Naive thymus-derived CD4-positive, alpha-beta T cell (primary cell): ENCODE measurements around the gene MED29. TPM values are rescaled to one million over a fixed set of nuclear protein-coding genes. Genes with fewer than 3 reads are reported as not detected.

Experiments used
- ATAC-seq: fragments of 150-1000 bp; cut with Tn5 transposase; 2 replicates; pipeline ENCODE4 v1.10.0; 2021; ENCODE audit warnings: mild to moderate bottlenecking, moderate library complexity
- CTCF ChIA-PET: fragments of 350-600 bp; sonication (Branson Sonifier 250); formaldehyde crosslinking; loops from one replicate; lab custom pipeline; 2021; ENCODE audit warnings: antibody characterized with exemption; lab: Charles Lee
- POLR2A ChIA-PET: fragments of 350-600 bp; sonication (Branson Sonifier 250); formaldehyde crosslinking; loops from one replicate; lab custom pipeline; 2021; ENCODE audit warnings: antibody characterized with exemption, inconsistent platforms; lab: Charles Lee
- DNase-seq, 9 donors: peaks; one replicate each; pipeline versions ENCODE4 v3.0.0 to v3.0.0-alpha.2; 2020 to 2022; ENCODE audit warnings: mixed read lengths in 1 of 9
- H3K27ac ChIP-seq: one replicate; pipeline ENCODE4 v1.7.0; 2013; ENCODE audit warnings: mild to moderate bottlenecking, low read depth, low read length, moderate library complexity
- H3K27me3 ChIP-seq, 2 donors: one replicate each; pipeline ENCODE4 v1.7.0; 2013; ENCODE audit warnings: low read length in 2 of 2, mild to moderate bottlenecking in 2 of 2, moderate library complexity in 2 of 2; ENCODE audit not compliant: control insufficient read depth in 2 of 2, insufficient read depth in 2 of 2
- H3K36me3 ChIP-seq, 3 experiments: 1 replicate in 2 of 3; 2 replicates in 1 of 3; pipeline ENCODE4 v1.7.0; 2013; ENCODE audit warnings: low read length in 3 of 3, mild to moderate bottlenecking in 3 of 3, moderate library complexity in 1 of 3; ENCODE audit not compliant: insufficient read depth in 3 of 3, control insufficient read depth in 2 of 3
- H3K4me1 ChIP-seq, 2 donors: one replicate each; pipeline ENCODE4 v1.7.0; 2013; ENCODE audit warnings: low read length in 2 of 2, mild to moderate bottlenecking in 2 of 2, moderate library complexity in 1 of 2; ENCODE audit not compliant: control insufficient read depth in 2 of 2, insufficient read depth in 2 of 2
- H3K4me3 ChIP-seq: 2 replicates; pipeline ENCODE4 v1.7.0; 2013; ENCODE audit warnings: mild to moderate bottlenecking, low read length
- H3K9me3 ChIP-seq, 3 experiments: 1 replicate in 2 of 3; 2 replicates in 1 of 3; pipeline ENCODE4 v1.7.0; 2013; ENCODE audit warnings: low read length in 3 of 3; ENCODE audit not compliant: control insufficient read depth in 2 of 3
- H3K27ac Mint-ChIP-seq, 9 donors: one replicate each; pipeline ENCODE4 v1.8.0; 2020 to 2022; ENCODE audit warnings: mixed read lengths in 9 of 9, mild to moderate bottlenecking in 8 of 9, moderate library complexity in 5 of 9, inconsistent platforms in 2 of 9
- H3K27me3 Mint-ChIP-seq, 5 donors: one replicate each; pipeline ENCODE4 v1.8.0; 2021 to 2022; ENCODE audit warnings: mixed read lengths in 5 of 5, mild to moderate bottlenecking in 1 of 5
- H3K36me3 Mint-ChIP-seq, 5 donors: one replicate each; pipeline ENCODE4 v1.8.0; 2020 to 2022; ENCODE audit warnings: mixed read lengths in 5 of 5, mild to moderate bottlenecking in 3 of 5, inconsistent platforms in 1 of 5
- H3K4me1 Mint-ChIP-seq, 7 donors: one replicate each; pipeline ENCODE4 v1.8.0; 2020 to 2022; ENCODE audit warnings: mixed read lengths in 7 of 7, mild to moderate bottlenecking in 3 of 7, inconsistent platforms in 1 of 7
- H3K4me3 Mint-ChIP-seq, 10 donors: one replicate each; pipeline ENCODE4 v1.8.0; 2020 to 2022; ENCODE audit warnings: mild to moderate bottlenecking in 10 of 10, mixed read lengths in 10 of 10, moderate library complexity in 6 of 10, inconsistent platforms in 2 of 10
- H3K9me3 Mint-ChIP-seq, 11 donors: one replicate each; pipeline ENCODE4 v1.8.0; 2020 to 2022; ENCODE audit warnings: mixed read lengths in 11 of 11, mild to moderate bottlenecking in 4 of 11, inconsistent platforms in 1 of 11, moderate library complexity in 1 of 11
- intact Hi-C, 2 donors: fragments of 100-400 bp; cut with micrococcal nuclease; formaldehyde crosslinking; loops; one replicate each; pipeline ENCODE4 v1.15.1; 2023
- polyA plus RNA-seq, 2 donors: library from polyadenylated mRNA; unstranded; fragments of 300-500 nt; fragmentation: Illumina TruSeq; gene quantifications; one replicate each; pipeline ENCODE4 v1.2.3, GENCODE V29; 2021
- total RNA-seq, 6 experiments: library from RNA in 5 of 6; stranded (reverse) in 5 of 6; gene quantifications; 1 replicate in 5 of 6; 2 replicates in 1 of 6; pipeline ENCODE4 v1.2.3 and lab custom pipeline; 2021 to 2026

Gene MED29
- total and polyA plus RNA-seq, 7 experiments from 2014 or later = 44.2 to 61.0 (median 52.0) TPM

GRCh38 chr19:39411081-39411831 lies 20.1 kb downstream of the MED29 start:
- peak overlapping the region; percentile 82 for H3K4me3 ChIP-seq
- Mint-ChIP-seq H3K27ac (peak overlapping the region; percentile 90 to 100 (median 97)), H3K4me1 (peaks cover 27 to 51% (median 37%) of the 10 kb centered on the region in 7 donors), H3K4me3 (peak overlapping the region; percentile 84 to 99 (median 92)), H3K9me3 (peaks cover 0 to 22% (median 0%) of the 10 kb centered on the region in 11 donors), H3K27me3 (peaks cover 0 to 3% (median 0%) of the 10 kb centered on the region in 5 donors), H3K36me3 (peaks cover 13 to 33% (median 17%) of the 10 kb centered on the region in 5 donors)
- peaks cover 12 to 35% (median 14%) of the 10 kb centered on the region in 3 experiments for H3K36me3 ChIP-seq
- H3K27me3 ChIP-seq = no peaks in the 10 kb centered on the region
- ChIA-PET POLR2A (interaction anchor here (0.5 to 2.3 kb wide), 15 partner anchors 12 to 747 kb away, joined by 3 to 250 read pairs (median 6); partner anchors contain the start of genes EID2B, GMFG, MED29 and PAF1), CTCF (interaction anchor here (0.7 to 2.3 kb wide), 11 partner anchors 12 to 938 kb away, joined by 3 to 121 read pairs (median 4); partner anchors contain the start of genes MED29, PAF1, RPS16 and SAMD4B)
- H3K4me1 ChIP-seq = peaks cover 24 to 28% of the 10 kb centered on the region in 2 donors
- no peak for ATAC-seq
- DNase-seq = peak in 2 of 9 donors; percentile 39 to 46
- peak overlapping the region; percentile 100 for H3K27ac ChIP-seq
- H3K9me3 ChIP-seq = no peaks in the 10 kb centered on the region
- intact Hi-C loops = loop anchor here in 1 of 2 donors (1.0 to 5.0 kb wide), 2 partner anchors 286 to 1009 kb away; partner anchors contain the start of genes FAM98C and PAK4

- H3K36me3 ChIP-seq = peaks cover 12 to 37% (median 14%) of the 10 kb centered on the region in 3 experiments
- peaks cover 24 to 28% of the 10 kb centered on the region in 2 donors for H3K4me1 ChIP-seq
- H3K27me3 Mint-ChIP-seq = peaks cover 0 to 3% (median 0%) of the 10 kb centered on the region in 5 donors
- POLR2A ChIA-PET = interaction anchor here (0.7 to 2.3 kb wide), 15 partner anchors 12 to 290 kb away, joined by 3 to 250 read pairs (median 6); partner anchors contain the start of genes EID2B, GMFG, MED29 and PAF1
- intact Hi-C loops = loop anchor here (1.0 to 5.0 kb wide), 13 partner anchors 9 to 1009 kb away; partner anchors contain the start of genes EID2B (in 2 of the 2), MED29 (in 2 of the 2), PAF1 (in 2 of the 2) and SAMD4B (in 2 of the 2)
- ATAC-seq = peak; percentile 60
- peak; percentile 75 to 96 (median 94) for DNase-seq
- H3K4me3 Mint-ChIP-seq = peak overlapping the region; percentile 84 to 99 (median 92)
- H3K27ac ChIP-seq = peak overlapping the region; percentile 100
- peak overlapping the region; percentile 82 for H3K4me3 ChIP-seq
- peaks cover 13 to 33% (median 17%) of the 10 kb centered on the region in 5 donors for H3K36me3 Mint-ChIP-seq
- peaks cover 0 to 19% (median 0%) of the 10 kb centered on the region in 11 donors for H3K9me3 Mint-ChIP-seq
- CTCF ChIA-PET = interaction anchor here (0.7 to 2.3 kb wide), 11 partner anchors 12 to 938 kb away, joined by 3 to 121 read pairs (median 4); partner anchors contain the start of genes MED29, PAF1, RPS16 and SAMD4B
- H3K27me3 ChIP-seq = no peaks in the 10 kb centered on the region
- peaks cover 24 to 49% (median 35%) of the 10 kb centered on the region in 7 donors for H3K4me1 Mint-ChIP-seq
- H3K9me3 ChIP-seq = no peaks in the 10 kb centered on the region
- peak overlapping the region; percentile 90 to 100 (median 97) for H3K27ac Mint-ChIP-seq
Observed at GRCh38 chr19:39411832-39412099, 20.6 kb downstream of the MED29 start.

- Mint-ChIP-seq H3K27me3 (peaks cover 0 to 3% (median 0%) of the 10 kb centered on the region in 5 donors), H3K9me3 (peaks cover 0 to 14% (median 0%) of the 10 kb centered on the region in 11 donors), H3K27ac (peak within 1 kb of the TSS; percentile 90 to 100 (median 97)), H3K36me3 (peaks cover 13 to 30% (median 17%) of the 10 kb centered on the region in 5 donors), H3K4me3 (peak within 1 kb of the TSS; percentile 84 to 99 (median 92)), H3K4me1 (peaks cover 24 to 49% (median 35%) of the 10 kb centered on the region in 7 donors)
- DNase-seq (peak; percentile 95 to 99 (median 99)), ATAC-seq (peak; percentile 72)
- ChIA-PET POLR2A (interaction anchor here (0.7 to 2.3 kb wide), 14 partner anchors 13 to 130 kb away, joined by 3 to 250 read pairs (median 6); partner anchors contain the start of genes EID2B, GMFG, MED29 and PAF1), CTCF (interaction anchor here (1.0 to 2.3 kb wide), 8 partner anchors 13 to 457 kb away, joined by 3 to 121 read pairs (median 6); partner anchors contain the start of genes MED29, PAF1, RPS16 and SAMD4B)
- Histone ChIP-seq H3K27me3 (no peaks in the 10 kb centered on the region), H3K4me3 (peak within 1 kb of the TSS; percentile 82), H3K9me3 (no peaks in the 10 kb centered on the region), H3K27ac (peak within 1 kb of the TSS; percentile 100), H3K4me1 (peaks cover 24 to 28% of the 10 kb centered on the region in 2 donors), H3K36me3 (peaks cover 12 to 32% (median 14%) of the 10 kb centered on the region in 3 experiments)
- intact Hi-C loops = loop anchor here (1.0 to 5.0 kb wide), 12 partner anchors 10 to 1010 kb away; partner anchors contain the start of genes EID2B (in 2 of the 2), MED29 (in 2 of the 2), PAF1 (in 2 of the 2) and SAMD4B (in 2 of the 2)
Observed at GRCh38 chr19:39412100-39412866, 21.1 kb downstream of the MED29 start, which contains the start of gene PLEKHG2. Gene PLEKHG2, plus strand, starts transcription at chr19:39412669. Its CDS starts 1,418 bp downstream, at chr19:39414087.

- H3K4me3 ChIP-seq = peak overlapping the region; percentile 82
Observed at GRCh38 chr19:39412867-39413271, 21.7 kb downstream of the MED29 start.

GRCh38 chr19:39413272-39413910 lies 22.2 kb downstream of the MED29 start:
- intact Hi-C loops = loop anchor here in 1 of 2 donors (2.0 to 5.0 kb wide), 2 partner anchors 67 to 1011 kb away; partner anchors contain the start of genes FAM98C and TIMM50
- Mint-ChIP-seq H3K4me3 (peak overlapping the region; percentile 84 to 99 (median 92)), H3K4me1 (peaks cover 24 to 45% (median 35%) of the 10 kb centered on the region in 7 donors), H3K27me3 (peaks cover 0 to 3% (median 0%) of the 10 kb centered on the region in 5 donors), H3K36me3 (peaks cover 6 to 25% (median 10%) of the 10 kb centered on the region in 5 donors), H3K27ac (peak overlapping the region; percentile 79 to 100 (median 95)), H3K9me3 (peaks cover 0 to 14% (median 0%) of the 10 kb centered on the region in 11 donors)
- H3K4me1 ChIP-seq = peaks cover 22 to 28% of the 10 kb centered on the region in 2 donors
- CTCF ChIA-PET = interaction anchor here (1.6 kb wide), 1 partner anchor 16 kb away, joined by 5 read pairs; no protein-coding TSS in a partner anchor
- H3K27me3 ChIP-seq = no peaks in the 10 kb centered on the region
- POLR2A ChIA-PET = interaction anchor here (1.5 to 2.3 kb wide), 4 partner anchors 9 to 22 kb away, joined by 6 to 20 read pairs (median 12); partner anchors contain the start of gene RPS16
- peaks cover 4 to 26% (median 6%) of the 10 kb centered on the region in 3 experiments for H3K36me3 ChIP-seq
- peak in 3 of 9 donors; percentile 27 to 49 (median 29) for DNase-seq
- H3K27ac ChIP-seq = peak overlapping the region; percentile 90
- no peak for ATAC-seq
- no peaks in the 10 kb centered on the region for H3K9me3 ChIP-seq
- H3K4me3 ChIP-seq = peak overlapping the region; percentile 82

More at GRCh38 chr19:39412867-39413271, 21.7 kb downstream of the MED29 start:
- H3K27ac Mint-ChIP-seq = peak overlapping the region; percentile 59 to 100 (median 90)
- H3K9me3 ChIP-seq = no peaks in the 10 kb centered on the region
- no peaks in the 10 kb centered on the region for H3K27me3 ChIP-seq
- H3K4me3 Mint-ChIP-seq = peak overlapping the region; percentile 84 to 99 (median 92)
- no peak for ATAC-seq
- POLR2A ChIA-PET = interaction anchor here (1.4 to 2.3 kb wide), 11 partner anchors 9 to 119 kb away, joined by 4 to 250 read pairs (median 12); partner anchors contain the start of genes EID2B, GMFG, MED29 and PAF1
- peak overlapping the region; percentile 90 for H3K27ac ChIP-seq
- CTCF ChIA-PET = interaction anchor here (1.7 to 2.3 kb wide), 2 partner anchors 14 to 20 kb away, joined by 7 to 121 read pairs; no protein-coding TSS in a partner anchor
- peaks cover 9 to 29% (median 11%) of the 10 kb centered on the region in 3 experiments for H3K36me3 ChIP-seq
- peaks cover 24 to 28% of the 10 kb centered on the region in 2 donors for H3K4me1 ChIP-seq
- intact Hi-C loops = loop anchor here (1.0 to 5.0 kb wide), 12 partner anchors 11 to 1011 kb away; partner anchors contain the start of genes EID2B (in 2 of the 2), MED29 (in 2 of the 2), PAF1 (in 2 of the 2) and SAMD4B (in 2 of the 2)
- DNase-seq = peak in 3 of 9 donors; percentile 25 to 31 (median 26)
- peaks cover 0 to 3% (median 0%) of the 10 kb centered on the region in 5 donors for H3K27me3 Mint-ChIP-seq
- H3K9me3 Mint-ChIP-seq = peaks cover 0 to 14% (median 0%) of the 10 kb centered on the region in 11 donors
- H3K36me3 Mint-ChIP-seq = peaks cover 11 to 30% (median 15%) of the 10 kb centered on the region in 5 donors
- H3K4me1 Mint-ChIP-seq = peaks cover 24 to 49% (median 35%) of the 10 kb centered on the region in 7 donors
